Body of pancreas (tissue), 4 donors: ENCODE data around the gene LIPJ.

Experiments used
- CTCF ChIP-seq, 7 experiments: fragments of 450-650 bp in 4 of 7; fragments of 200-600 bp in 3 of 7; sonication (generic) in 3 of 7; IDR thresholded peaks; one replicate each; pipeline ENCODE4 v1.5.1; 2016 to 2019; ENCODE audit warnings: antibody characterized with exemption in 7 of 7
- POLR2A ChIP-seq, 3 donors: fragments of 450-650 bp; IDR thresholded peaks; one replicate each; pipeline ENCODE4 v1.6.1; 2016; ENCODE audit warnings: antibody characterized with exemption in 3 of 3, mild to moderate bottlenecking in 2 of 3

- TF ChIP-seq CTCF (IDR thresholded peaks at IDR 0.05) (no peak), POLR2A (IDR thresholded peaks at IDR 0.05) (no peak)
Observed at GRCh38 chr10:88582411-88582805, 4.2 kb upstream of the LIPJ start.
